Measurements from ENCODE around the gene GALC.

The GALC gene

DNA sequence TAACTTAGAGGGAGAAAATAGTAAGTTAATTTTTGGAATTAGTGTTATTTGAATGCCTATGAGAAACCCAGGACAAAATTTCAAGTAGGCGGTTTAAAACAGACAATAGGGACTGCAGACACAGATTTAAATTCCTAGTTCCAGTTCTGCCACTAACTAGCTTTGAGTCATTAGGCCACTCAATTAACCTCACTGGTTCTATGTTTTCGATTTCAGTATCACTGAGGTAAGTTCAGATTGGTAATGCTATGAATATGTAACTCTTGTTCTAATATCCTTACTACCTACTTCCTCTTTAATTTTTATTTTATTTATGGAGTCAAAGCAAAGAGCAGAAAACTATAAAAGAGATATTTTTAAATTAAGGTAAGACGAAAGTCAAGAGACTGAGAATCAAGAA lies 52.6 kb downstream of the GALC start:
- no peak for TF ChIP-seq EZH2phosphoT487 (conservative IDR thresholded peaks at IDR 0.05; ENCODE audit: low read length)
- TF ChIP-seq, protein P1, sequence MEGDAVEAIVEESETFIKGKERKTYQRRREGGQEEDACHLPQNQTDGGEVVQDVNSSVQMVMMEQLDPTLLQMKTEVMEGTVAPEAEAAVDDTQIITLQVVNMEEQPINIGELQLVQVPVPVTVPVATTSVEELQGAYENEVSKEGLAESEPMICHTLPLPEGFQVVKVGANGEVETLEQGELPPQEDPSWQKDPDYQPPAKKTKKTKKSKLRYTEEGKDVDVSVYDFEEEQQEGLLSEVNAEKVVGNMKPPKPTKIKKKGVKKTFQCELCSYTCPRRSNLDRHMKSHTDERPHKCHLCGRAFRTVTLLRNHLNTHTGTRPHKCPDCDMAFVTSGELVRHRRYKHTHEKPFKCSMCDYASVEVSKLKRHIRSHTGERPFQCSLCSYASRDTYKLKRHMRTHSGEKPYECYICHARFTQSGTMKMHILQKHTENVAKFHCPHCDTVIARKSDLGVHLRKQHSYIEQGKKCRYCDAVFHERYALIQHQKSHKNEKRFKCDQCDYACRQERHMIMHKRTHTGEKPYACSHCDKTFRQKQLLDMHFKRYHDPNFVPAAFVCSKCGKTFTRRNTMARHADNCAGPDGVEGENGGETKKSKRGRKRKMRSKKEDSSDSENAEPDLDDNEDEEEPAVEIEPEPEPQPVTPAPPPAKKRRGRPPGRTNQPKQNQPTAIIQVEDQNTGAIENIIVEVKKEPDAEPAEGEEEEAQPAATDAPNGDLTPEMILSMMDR (IDR thresholded peaks at IDR 0.05; ENCODE audit: insufficient read depth, low read length, poor library complexity, severe bottlenecking): no peak
- H3K27ac ChIP-seq (ENCODE audit: low read depth, low read length): no peak overlapping the region
- no peaks in the 10 kb centered on the region for H3K36me3 ChIP-seq (ENCODE audit: low read length)
- no peaks in the 10 kb centered on the region for H3F3A ChIP-seq (ENCODE audit: insufficient read depth)
- H2AFZ ChIP-seq (ENCODE audit: low read depth, low read length, severe bottlenecking): no peak overlapping the region
- no peak overlapping the region for H3K9ac ChIP-seq (ENCODE audit: low read length)
- no peak overlapping the region for H3K4me3 ChIP-seq (ENCODE audit: insufficient read depth, low read length, poor library complexity, severe bottlenecking)
- H3K9me2 ChIP-seq (replicated peaks; ENCODE audit: insufficient read depth, low read length): no peaks in the 10 kb centered on the region
- H3K79me2 ChIP-seq (ENCODE audit: insufficient read depth, low read length): no peaks in the 10 kb centered on the region
- H3K4me2 ChIP-seq (ENCODE audit: low read depth, low read length, poor library complexity, severe bottlenecking): no peak overlapping the region
- no peaks in the 10 kb centered on the region for H3K27me3 ChIP-seq (ENCODE audit: low read length)
- no peaks in the 10 kb centered on the region for H3K9me3 ChIP-seq (ENCODE audit: insufficient read depth, low read length)
- H4K20me1 ChIP-seq (ENCODE audit: low read depth, low read length): no peaks in the 10 kb centered on the region

DNA sequence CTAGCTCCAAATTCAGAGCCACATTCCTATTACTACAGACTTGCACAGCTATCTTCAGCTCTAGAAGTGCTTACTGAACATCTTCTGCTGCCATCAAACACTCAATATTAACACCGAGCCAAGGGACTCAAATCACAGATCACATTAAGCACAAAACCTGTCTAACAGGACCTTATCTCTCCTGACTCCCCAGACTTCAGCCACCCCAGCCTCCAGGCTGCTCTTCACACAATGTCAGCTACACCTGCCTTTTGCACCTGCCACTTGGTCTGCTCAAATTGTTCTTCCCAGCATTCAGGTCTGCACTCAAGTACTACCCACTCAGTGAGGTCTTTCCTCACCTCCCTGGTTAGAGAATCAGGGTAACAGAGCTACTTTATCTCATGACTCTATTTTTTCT lies 57.1 kb downstream of the GALC start:
- Histone ChIP-seq H3F3A (ENCODE audit: insufficient read depth) (no peaks in the 10 kb centered on the region), H3K9me3 (ENCODE audit: insufficient read depth, low read length) (no peaks in the 10 kb centered on the region), H4K20me1 (ENCODE audit: low read depth, low read length) (no peaks in the 10 kb centered on the region), H3K79me2 (ENCODE audit: insufficient read depth, low read length) (no peaks in the 10 kb centered on the region), H3K9ac (ENCODE audit: low read length) (no peak overlapping the region), H3K4me3 (ENCODE audit: insufficient read depth, low read length, poor library complexity, severe bottlenecking) (no peak overlapping the region), H3K9me2 (replicated peaks; ENCODE audit: insufficient read depth, low read length) (no peaks in the 10 kb centered on the region), H3K27me3 (ENCODE audit: low read length) (no peaks in the 10 kb centered on the region), H3K27ac (ENCODE audit: low read depth, low read length) (no peak overlapping the region), H3K36me3 (ENCODE audit: low read length) (no peaks in the 10 kb centered on the region), H3K4me2 (ENCODE audit: low read depth, low read length, poor library complexity, severe bottlenecking) (no peak overlapping the region), H2AFZ (ENCODE audit: low read depth, low read length, severe bottlenecking) (no peak overlapping the region)
- TF ChIP-seq, protein P1 (IDR thresholded peaks at IDR 0.05; ENCODE audit: insufficient read depth, low read length, poor library complexity, severe bottlenecking): no peak
- no peak for TF ChIP-seq EZH2phosphoT487 (conservative IDR thresholded peaks at IDR 0.05; ENCODE audit: low read length)

- H3K4me3 ChIP-seq (ENCODE audit: insufficient read depth, low read length, poor library complexity, severe bottlenecking): no peak overlapping the region
- TF ChIP-seq, protein P1 (IDR thresholded peaks at IDR 0.05; ENCODE audit: insufficient read depth, low read length, poor library complexity, severe bottlenecking): no peak
- no peak for TF ChIP-seq EZH2phosphoT487 (conservative IDR thresholded peaks at IDR 0.05; ENCODE audit: low read length)
- H3K36me3 ChIP-seq (ENCODE audit: low read length): no peaks in the 10 kb centered on the region
- no peak overlapping the region for H2AFZ ChIP-seq (ENCODE audit: low read depth, low read length, severe bottlenecking)
- no peaks in the 10 kb centered on the region for H3K79me2 ChIP-seq (ENCODE audit: insufficient read depth, low read length)
- no peaks in the 10 kb centered on the region for H3F3A ChIP-seq (ENCODE audit: insufficient read depth)
- H3K4me2 ChIP-seq (ENCODE audit: low read depth, low read length, poor library complexity, severe bottlenecking): no peak overlapping the region
- no peaks in the 10 kb centered on the region for H3K9me3 ChIP-seq (ENCODE audit: insufficient read depth, low read length)
- no peak overlapping the region for H3K9ac ChIP-seq (ENCODE audit: low read length)
- no peaks in the 10 kb centered on the region for H3K9me2 ChIP-seq (replicated peaks; ENCODE audit: insufficient read depth, low read length)
- H3K27ac ChIP-seq (ENCODE audit: low read depth, low read length): no peak overlapping the region
- H3K27me3 ChIP-seq (ENCODE audit: low read length): no peaks in the 10 kb centered on the region
- no peaks in the 10 kb centered on the region for H4K20me1 ChIP-seq (ENCODE audit: low read depth, low read length)
These were observed 57.7 kb downstream of the GALC start for GRCh38 chr14:87935081-87935828.
